GM20000 (cell line): ENCODE measurements around the gene BEND7.
"Not testable (repeated sequence)": the region's sequence is repeated elsewhere in the genome, so short reads cannot be mapped to it uniquely, and the experiment has no call there.

ENCODE experiments used
- DNase-seq: peaks from one replicate; pipeline ENCODE4 v3.0.0; 2012; ENCODE audit warnings: low spot score
- CTCF ChIP-seq: IDR thresholded peaks from 2 replicates; pipeline ENCODE4 v1.5.1; 2012; ENCODE audit warnings: mild to moderate bottlenecking, control low read depth; ENCODE audit errors: extremely low read depth, missing control alignments

Gene BEND7

DNA sequence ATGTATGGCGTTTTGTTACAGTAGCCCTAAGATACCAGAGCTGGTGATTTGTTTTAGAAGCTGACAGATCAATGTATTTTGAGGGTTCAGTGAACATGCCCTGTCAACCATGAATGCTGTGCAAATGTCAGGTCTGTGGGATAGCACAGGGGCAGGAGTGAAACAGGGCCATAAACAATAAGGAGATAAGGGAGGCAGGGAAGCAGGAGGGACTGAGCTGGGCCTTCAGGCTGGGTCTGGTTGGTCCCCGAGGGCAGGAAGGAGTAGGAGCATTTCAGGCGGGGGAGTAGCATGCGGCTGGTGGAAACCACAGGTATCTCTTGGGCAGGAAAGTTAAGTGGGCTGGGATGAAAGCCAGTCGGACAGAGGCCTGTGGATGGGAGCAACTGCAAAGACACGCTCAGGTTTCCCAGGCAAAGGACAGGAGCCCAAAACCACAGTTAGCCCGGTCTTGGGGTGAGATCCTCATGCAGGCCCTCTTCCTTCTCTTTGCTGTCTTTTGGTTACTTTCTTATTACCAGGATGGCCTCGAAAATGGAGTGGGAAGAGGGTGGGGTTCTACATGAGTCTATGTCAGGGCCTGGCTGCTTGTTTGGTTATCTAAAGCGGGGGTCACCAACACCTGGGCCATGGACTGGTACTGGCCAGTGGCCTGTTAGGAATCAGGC, 111.2 kb downstream of the BEND7 start:
- no peak for DNase-seq

DNA sequence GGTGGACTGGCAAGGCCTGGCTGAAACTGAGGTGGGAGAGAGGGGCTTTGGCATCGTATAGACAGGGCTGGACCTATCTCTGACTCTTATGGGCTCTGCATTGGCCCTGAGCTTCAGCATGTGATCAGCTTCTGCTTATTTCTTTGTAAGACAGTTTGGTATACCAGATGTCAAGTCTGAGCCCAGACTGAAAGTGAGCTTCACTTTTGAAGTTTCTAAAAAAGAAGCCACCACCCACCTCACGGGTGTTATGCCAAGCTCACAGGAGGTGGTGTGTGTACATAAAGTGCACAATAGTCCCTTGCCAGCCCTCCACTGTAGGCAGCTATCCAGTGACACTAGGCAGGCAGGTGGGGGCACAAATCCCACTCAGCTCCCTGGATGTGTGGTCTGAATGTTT, 112.1 kb downstream of the BEND7 start:
- DNase-seq, result no peak
- TF ChIP-seq CTCF, result no peak

More for the DNA sequence above, 111.2 kb downstream of the BEND7 start:
- TF ChIP-seq CTCF, result no peak

DNA sequence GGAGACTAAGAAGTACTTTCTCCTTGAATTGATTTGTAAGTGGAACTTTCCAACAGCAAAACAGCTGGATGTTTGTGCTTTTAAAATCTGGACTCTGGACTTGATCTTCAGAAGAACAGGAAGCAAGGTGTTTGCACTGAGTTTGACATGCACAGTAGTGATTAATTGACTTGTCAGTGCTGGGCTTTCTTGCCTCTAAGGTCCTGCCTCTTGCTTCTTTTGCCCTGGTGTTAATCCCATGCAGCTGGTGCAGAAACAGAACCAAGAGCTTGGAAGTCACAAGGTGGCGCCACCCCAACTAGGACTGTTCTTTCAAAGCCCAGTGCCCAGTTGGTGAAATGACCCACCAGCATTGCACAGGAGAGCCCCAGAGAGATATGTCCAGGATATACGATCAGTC, 114.0 kb downstream of the BEND7 start:
- no peak for DNase-seq
- no peak for TF ChIP-seq CTCF

DNA sequence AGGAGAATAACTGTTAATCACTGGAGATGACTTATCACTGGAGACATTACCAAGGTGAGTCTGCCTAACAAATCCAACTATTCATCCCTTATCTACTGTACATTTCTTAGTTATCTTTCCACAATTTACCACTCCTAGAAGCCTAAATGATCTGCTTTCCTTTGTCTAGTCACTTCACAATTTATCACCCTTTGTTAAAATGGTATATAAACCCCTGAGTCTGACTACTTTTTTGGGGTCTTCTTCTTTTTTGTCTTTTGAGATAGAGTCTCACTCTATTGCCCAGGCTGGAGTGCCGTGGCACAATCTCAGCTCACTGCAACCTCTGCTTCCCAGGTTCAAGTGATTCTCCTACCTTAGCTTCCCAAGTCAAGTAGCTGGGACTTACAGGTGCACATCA, 114.7 kb downstream of the BEND7 start:
- no peak for DNase-seq
- TF ChIP-seq CTCF, result no peak

DNA sequence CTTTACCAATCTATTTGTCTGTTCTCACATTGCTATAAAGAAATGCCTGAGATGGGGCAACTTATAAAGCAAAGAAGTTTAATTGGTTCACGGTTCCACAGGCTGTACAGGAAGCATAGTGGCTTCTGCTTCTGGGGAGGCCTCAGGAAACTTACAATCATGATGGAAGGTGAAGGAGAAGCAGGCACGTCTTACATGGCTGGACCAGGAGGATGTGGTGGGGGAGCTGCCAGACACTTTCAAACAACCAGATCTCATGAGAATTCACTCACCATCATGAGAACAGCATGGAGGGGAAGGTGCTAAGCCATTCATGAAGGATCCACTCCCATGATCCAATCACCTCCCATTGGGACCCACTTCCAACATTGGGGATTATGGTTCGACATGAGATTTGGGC, 115.9 kb downstream of the BEND7 start:
- no peak for TF ChIP-seq CTCF
- no peak for DNase-seq

DNA sequence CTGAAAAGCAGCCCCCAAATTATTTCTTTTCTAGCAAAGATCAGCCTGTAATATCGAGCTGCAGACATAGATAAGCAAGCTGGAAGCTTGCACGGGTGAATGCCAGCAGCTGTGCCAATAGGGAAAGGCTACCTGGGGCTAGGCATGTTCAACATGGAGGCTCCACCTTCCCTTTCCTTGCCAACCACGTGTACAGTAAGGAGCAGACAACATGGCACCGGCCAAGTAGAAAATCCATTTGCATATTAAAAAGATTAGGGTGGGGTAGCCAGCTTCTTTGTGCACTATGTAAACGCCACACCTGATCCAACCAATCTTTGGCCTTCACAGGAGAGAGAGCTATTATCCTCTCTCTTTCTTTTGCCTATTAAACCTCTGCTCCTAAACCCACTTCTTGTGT, 124.0 kb downstream of the BEND7 start:
- no peak for DNase-seq
- TF ChIP-seq CTCF, result no peak

- DNase-seq, result no peak
- TF ChIP-seq CTCF, result no peak
Observed at GRCh38 chr10:13404305-13404759, 124.5 kb downstream of the BEND7 start.

DNA sequence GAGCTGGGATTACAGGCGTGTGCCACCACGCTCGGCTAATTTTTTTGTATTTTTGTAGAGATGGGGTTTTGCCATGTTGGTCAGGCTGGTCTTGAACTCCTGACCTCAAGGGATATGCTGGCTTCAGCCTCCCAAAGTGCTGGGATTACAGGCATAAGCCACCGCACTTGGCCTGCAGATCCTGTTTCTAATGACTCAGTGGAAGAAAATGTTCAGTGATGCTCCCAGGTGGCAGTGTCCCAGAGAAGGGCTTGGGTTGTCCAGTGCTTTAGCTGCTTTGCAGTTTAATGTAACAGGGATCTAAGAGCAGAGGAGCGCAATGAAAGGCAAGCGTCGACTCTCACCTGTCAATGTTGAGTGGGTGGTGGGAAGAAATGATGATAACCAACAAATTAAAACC, 125.4 kb downstream of the BEND7 start:
- DNase-seq, result not testable (repeated sequence)
